HG03103 (cell line): ENCODE results near the gene BMP6.
"Not testable (repeated sequence)": the region's sequence is repeated elsewhere in the genome, so short reads cannot be mapped to it uniquely, and the experiment has no call there.

ENCODE experiments used
- ATAC-seq: cut with Tn5 transposase; IDR thresholded peaks from one replicate; pipeline ENCODE4 v1.9.1; 2021; ENCODE audit warnings: low read depth; ENCODE audit not compliant: unreplicated experiment

BMP6 gene

DNA sequence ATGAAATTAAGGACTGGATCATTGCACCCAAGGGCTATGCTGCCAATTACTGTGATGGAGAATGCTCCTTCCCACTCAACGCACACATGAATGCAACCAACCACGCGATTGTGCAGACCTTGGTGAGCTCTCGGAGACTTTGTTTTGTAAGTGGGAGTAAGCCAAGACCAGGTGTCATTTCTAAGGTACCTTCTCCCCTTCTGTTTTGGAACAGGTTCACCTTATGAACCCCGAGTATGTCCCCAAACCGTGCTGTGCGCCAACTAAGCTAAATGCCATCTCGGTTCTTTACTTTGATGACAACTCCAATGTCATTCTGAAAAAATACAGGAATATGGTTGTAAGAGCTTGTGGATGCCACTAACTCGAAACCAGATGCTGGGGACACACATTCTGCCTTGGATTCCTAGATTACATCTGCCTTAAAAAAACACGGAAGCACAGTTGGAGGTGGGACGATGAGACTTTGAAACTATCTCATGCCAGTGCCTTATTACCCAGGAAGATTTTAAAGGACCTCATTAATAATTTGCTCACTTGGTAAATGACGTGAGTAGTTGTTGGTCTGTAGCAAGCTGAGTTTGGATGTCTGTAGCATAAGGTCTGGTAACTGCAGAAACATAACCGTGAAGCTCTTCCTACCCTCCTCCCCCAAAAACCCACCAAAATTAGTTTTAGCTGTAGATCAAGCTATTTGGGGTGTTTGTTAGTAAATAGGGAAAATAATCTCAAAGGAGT lies 154.2 kb downstream of the BMP6 start:
- no peak for ATAC-seq

DNA sequence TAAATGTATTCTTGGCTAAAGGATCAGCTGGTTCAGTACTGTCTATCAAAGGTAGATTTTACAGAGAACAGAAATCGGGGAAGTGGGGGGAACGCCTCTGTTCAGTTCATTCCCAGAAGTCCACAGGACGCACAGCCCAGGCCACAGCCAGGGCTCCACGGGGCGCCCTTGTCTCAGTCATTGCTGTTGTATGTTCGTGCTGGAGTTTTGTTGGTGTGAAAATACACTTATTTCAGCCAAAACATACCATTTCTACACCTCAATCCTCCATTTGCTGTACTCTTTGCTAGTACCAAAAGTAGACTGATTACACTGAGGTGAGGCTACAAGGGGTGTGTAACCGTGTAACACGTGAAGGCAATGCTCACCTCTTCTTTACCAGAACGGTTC lies 154.8 kb downstream of the BMP6 start:
- ATAC-seq = no peak

GRCh38 chr6:7881765-7882500 lies 156.0 kb downstream of the BMP6 start:
- ATAC-seq = no peak

DNA sequence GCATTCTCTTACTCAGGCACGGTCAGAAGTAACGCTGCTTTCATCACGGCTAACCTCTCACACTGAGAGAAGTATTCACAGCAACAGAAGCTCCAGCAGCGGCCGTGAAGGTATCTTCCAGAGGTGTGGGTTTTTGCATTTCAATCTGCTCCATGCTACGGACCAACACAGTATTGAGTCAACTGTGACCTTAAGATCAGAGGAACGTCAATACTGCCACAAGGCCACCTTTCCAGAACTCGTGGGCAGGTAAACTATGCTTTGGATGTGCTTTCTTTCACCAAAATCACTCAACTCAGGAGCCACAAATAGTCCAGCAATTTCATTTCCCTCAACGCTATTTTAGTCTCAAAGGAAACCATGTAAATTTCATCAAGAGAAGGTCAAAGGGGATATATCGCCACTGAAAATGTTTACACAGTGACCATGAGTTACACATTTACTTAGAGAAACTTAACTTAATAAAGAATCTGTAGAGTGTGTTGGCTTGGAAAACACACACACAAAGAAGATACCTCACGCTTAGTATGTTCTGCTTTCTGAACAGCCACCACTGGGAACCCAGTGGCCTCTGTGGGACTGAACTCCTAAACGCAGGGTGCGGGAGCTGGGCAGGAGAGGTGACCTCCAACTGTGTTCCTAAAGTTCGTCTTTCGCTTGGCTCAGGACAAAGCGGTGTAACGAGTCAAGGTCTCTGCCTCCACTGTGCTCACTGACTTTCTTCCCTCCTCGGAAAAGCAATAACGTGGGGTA lies 156.8 kb downstream of the BMP6 start:
- no peak for ATAC-seq

DNA sequence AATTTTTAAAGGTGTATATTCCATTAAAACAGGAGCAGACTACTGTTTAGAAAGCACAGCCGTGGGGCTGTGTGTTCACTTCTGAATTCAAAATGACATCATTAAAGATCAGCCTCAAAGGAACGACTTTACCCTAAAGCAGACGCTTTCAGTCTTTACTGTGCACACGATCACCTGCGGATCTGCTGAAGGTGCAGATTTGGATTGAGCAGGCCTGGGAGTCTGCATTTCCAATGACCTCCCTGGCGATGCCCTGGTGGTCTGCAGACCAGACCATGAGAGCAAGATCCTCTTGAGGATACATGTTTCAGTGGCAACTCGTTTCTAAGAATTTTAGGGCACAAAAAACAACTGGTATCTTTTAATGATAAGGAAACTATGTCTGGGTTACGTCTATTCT lies 157.5 kb downstream of the BMP6 start:
- ATAC-seq = no peak

DNA sequence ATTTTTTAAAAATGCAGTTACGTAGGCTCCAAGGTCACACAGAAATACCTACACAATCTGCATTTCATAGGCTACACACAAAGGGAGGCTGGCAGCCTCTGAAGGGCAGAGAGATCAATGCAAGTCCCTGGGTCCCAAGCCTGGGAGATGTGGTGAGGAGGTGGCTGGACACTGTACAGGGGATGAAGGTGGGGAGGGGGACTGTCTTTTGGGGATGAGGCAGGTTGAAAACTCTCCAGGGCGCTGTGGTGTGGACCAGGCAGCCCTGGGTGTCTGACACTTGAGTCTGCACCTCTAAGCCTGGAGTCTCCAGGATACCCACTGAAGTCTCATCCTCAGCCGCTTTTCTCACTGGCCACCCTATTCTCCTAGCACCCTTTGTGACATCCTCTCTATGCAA lies 160.2 kb downstream of the BMP6 start:
- no peak for ATAC-seq

GRCh38 chr6:7887278-7887991 lies 161.5 kb downstream of the BMP6 start:
- ATAC-seq = no peak

DNA sequence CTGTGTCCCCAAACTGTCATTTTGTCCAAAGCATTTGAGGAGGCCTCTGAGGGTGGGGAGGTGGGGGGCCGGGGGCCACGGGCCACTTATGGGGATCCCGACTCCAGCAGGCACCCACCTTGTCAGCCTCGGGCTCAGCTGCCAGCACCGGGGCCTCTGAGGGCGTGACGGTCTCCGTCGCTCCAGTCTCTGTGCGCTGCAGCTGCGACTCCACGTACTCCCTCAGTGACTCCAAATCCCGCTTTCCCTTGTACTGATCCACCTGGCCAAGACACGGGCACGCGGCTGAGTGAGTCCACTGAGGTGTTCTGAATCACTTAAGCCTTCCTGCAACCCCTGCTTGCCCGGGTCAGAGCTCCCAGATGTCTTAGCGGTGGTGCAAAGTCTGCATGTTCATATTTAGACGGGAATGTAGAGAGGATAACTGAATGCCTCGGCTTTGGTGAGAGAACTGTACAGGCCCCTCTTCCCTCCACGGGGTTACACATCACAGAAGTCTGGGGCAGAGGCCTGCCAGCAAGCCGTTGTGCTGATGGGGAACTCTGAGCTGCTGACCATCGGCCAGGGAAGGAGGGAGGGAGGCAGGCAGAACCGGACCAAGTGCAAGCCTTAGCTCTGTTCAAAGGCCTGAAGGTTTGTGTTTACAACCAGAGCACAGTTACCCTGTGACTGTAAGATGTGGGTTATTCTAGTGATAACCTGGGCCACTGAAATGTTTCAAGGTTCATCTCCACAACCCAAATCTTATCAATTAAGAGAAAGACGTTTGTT lies 162.9 kb downstream of the BMP6 start:
- ATAC-seq = no peak

DNA sequence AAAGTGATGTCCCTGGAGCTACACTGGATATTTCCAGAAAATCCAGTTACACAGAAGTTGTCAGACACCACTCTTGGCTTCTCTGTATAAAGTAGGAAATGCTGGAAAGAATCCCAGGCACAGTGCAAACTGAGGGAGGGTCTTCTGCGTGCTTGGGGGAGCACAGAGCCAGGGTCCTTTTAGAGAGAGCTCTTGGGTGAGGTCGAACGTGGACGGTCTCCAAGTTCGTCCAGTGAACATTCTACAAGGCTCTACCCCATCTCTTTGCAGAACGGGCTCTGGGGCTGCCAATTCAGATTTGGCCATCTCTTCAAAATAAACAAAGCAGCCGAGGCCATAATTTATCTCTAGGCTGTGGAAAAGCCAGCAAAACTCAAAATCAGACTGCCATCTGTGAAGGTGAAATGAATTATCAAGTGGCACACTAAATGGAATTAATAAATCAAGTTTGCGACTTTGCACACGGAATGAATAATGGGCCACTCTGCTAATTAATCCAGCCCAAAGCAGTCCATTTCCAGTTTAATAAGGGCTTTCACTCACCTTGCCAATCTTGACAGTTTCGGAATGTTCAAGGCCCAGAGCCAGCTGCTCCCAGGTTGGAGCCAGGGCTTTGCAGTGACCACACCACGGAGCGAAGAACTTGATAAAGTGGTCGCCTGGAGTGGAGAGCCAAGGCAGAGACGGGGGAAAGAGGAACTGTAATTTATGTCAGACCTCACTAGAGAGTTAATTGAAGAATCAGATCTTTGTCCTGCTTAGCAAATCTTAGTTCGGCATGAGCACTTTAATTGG lies 165.4 kb downstream of the BMP6 start:
- no peak for ATAC-seq

GRCh38 chr6:7892367-7892766 lies 166.5 kb downstream of the BMP6 start:
- not testable (repeated sequence) for ATAC-seq

- no peak for ATAC-seq
These were observed 167.4 kb downstream of the BMP6 start for GRCh38 chr6:7893342-7893741.

DNA sequence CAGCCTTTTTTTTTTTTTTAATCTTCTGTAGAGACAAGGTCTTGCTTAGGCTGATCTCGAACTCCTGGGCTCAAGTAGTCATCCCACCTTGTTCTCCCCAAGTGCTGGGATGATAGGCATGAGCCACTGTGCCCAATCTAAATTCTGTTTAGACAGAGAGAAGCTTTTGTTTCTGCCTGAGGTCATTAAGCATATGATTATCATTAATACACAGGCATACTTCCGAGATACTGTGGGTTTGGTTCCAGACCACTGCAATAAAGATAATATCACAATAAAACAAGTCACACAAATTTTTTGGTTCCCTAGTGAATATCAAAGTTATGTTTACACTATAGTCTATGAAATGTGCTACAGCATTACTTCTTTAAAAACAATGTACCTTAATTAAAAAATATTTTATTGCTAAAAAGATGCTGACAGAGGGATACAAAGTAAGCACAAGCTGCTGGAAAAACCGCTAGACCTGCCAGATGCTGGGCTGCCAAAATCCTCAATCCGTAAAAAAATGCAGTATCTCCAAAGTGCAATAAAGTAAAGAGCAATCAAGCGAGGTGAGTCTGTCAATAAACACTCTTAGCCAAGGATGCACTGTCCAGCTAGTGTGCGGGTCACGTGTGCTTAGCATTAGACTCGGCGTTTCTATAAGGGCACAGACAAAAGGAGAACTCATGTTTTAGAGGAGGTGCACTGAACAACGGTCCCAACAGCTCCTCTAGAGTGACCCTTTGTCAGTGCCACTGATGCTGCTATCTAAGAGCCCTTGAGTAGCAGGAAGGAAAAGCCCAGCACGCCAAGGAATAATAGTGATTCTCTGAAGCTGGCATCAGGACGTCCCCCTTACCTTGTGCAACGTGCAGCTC lies 168.6 kb downstream of the BMP6 start:
- ATAC-seq = no peak

DNA sequence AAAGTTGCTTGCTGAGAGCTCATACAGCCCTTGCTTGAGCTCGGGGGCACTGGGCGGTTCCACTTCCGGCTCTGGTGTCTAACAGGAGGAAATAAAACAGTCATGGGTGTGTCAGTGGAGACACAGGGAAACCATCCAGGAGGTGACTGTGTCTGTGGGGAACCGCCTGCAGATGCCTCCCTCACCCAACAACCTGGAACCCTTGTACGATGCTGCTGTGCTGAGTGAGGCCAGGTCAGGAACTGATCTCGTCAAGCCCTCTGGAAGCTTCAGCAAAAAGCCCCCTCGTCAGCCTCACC lies 169.2 kb downstream of the BMP6 start:
- no peak for ATAC-seq

- ATAC-seq = no peak
These were observed 170.6 kb downstream of the BMP6 start for GRCh38 chr6:7896465-7896987.

- ATAC-seq = peak; percentile 72
These were observed 171.7 kb downstream of the BMP6 start for GRCh38 chr6:7897461-7898192.

DNA sequence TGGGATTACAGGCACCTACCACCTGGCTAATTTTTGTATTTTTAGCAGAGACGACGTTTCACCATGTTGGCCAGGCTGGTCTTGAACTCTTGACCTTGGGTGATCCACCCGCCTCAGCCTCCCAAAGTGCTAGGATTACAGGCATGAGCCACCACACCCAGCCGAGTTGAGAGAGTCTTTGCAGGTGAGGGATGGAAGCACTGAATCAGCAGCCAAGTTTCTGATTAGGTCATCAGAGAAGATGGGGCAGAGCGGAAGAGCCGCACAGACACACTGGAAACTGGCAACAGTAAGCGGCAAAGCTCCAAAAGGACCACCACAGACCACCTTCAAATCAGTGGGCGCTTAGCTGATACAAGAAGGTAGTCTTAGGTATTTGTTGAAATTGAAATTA lies 172.3 kb downstream of the BMP6 start:
- not testable (repeated sequence) for ATAC-seq

- ATAC-seq = peak; percentile 35
These were observed 173.4 kb downstream of the BMP6 start for GRCh38 chr6:7899101-7899888.
